Gastroesophageal sphincter (tissue), 3 donors: ENCODE data around the gene PRRG3.

ENCODE experiments used
- EP300 ChIP-seq: sonication (generic); formaldehyde crosslinking; IDR thresholded peaks from one replicate; pipeline ENCODE4 v1.6.1; 2017; ENCODE audit warnings: antibody characterized with exemption, mild to moderate bottlenecking
- POLR2A ChIP-seq, 2 donors: fragments of 450-650 bp; IDR thresholded peaks; one replicate each; pipeline ENCODE4 v1.6.1; 2017; ENCODE audit warnings: antibody characterized with exemption in 2 of 2, mild to moderate bottlenecking in 2 of 2, moderate library complexity in 1 of 2
- POLR2AphosphoS5 ChIP-seq: sonication (generic); formaldehyde crosslinking; IDR thresholded peaks from one replicate; pipeline ENCODE4 v1.6.1; 2017; ENCODE audit warnings: antibody characterized with exemption
- TF ChIP-seq, protein P1 (sequence below), 4 experiments: fragments of 200-600 bp in 2 of 4; fragments of 450-650 bp in 2 of 4; sonication (generic) in 1 of 4; IDR thresholded peaks; one replicate each; pipeline ENCODE4 v1.5.1; 2017 to 2019; ENCODE audit warnings: antibody characterized with exemption in 4 of 4, mild to moderate bottlenecking in 2 of 4, moderate library complexity in 2 of 4

DNA sequence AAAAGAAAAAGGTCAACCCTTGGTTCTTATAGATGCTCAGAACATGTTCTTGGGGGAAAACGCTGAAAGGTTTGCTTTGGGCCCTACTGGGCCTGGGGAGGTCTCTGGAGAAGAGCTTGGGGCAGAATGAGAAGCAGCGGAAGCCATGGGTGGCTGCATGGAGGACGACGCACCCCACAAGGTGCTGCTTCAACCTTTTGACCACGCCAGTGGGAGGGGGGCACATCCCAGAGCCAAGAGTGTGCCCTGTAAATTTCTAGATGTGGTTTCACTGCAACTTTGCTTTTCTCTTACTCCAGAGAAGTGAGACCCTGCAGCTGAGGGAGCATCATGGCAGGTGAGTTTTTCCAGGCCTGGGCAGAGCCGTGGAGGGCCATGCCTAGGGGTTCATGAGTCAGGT is 3.2 kb downstream of the PRRG3 start:
- TF ChIP-seq EP300 (no peak), POLR2A (IDR thresholded peaks at IDR 0.05) (no peak), POLR2AphosphoS5 (no peak)
- TF ChIP-seq, protein P1, sequence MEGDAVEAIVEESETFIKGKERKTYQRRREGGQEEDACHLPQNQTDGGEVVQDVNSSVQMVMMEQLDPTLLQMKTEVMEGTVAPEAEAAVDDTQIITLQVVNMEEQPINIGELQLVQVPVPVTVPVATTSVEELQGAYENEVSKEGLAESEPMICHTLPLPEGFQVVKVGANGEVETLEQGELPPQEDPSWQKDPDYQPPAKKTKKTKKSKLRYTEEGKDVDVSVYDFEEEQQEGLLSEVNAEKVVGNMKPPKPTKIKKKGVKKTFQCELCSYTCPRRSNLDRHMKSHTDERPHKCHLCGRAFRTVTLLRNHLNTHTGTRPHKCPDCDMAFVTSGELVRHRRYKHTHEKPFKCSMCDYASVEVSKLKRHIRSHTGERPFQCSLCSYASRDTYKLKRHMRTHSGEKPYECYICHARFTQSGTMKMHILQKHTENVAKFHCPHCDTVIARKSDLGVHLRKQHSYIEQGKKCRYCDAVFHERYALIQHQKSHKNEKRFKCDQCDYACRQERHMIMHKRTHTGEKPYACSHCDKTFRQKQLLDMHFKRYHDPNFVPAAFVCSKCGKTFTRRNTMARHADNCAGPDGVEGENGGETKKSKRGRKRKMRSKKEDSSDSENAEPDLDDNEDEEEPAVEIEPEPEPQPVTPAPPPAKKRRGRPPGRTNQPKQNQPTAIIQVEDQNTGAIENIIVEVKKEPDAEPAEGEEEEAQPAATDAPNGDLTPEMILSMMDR (IDR thresholded peaks at IDR 0.05), result no peak
